Trophoblast cell (in vitro differentiated cells and primary cell): ENCODE data around the gene TBXAS1.
A peak's percentile ranks its signal among the peaks of the same experiment; 100 is the strongest.
"Not testable (repeated sequence)": the region's sequence is repeated elsewhere in the genome, so short reads cannot be mapped to it uniquely, and the experiment has no call there.

Source experiments
- DNase-seq, 2 donors: peaks; one replicate each; pipeline ENCODE4 v3.0.0-alpha.2; 2016
- H2AFZ ChIP-seq: 2 replicates; pipeline ENCODE4 v1.6.1; 2013; ENCODE audit warnings: low read length, moderate library complexity, mild to moderate bottlenecking; ENCODE audit not compliant: insufficient read depth, poor library complexity
- H2AK5ac ChIP-seq: 2 replicates; pipeline ENCODE4 v1.6.1; 2013; ENCODE audit warnings: mild to moderate bottlenecking, low read length
- H2BK120ac ChIP-seq: 2 replicates; pipeline ENCODE4 v1.6.1; 2013; ENCODE audit warnings: low read length, mild to moderate bottlenecking, moderate library complexity; ENCODE audit not compliant: insufficient read depth, poor library complexity
- H2BK12ac ChIP-seq: 2 replicates; pipeline ENCODE4 v1.6.1; 2013; ENCODE audit warnings: mild to moderate bottlenecking, low read length, moderate library complexity
- H2BK5ac ChIP-seq: 2 replicates; pipeline ENCODE4 v1.6.1; 2013; ENCODE audit warnings: low read length, low read depth, moderate library complexity, mild to moderate bottlenecking; ENCODE audit not compliant: poor library complexity
- H3K14ac ChIP-seq: 2 replicates; pipeline ENCODE4 v1.6.1; 2013; ENCODE audit warnings: mild to moderate bottlenecking, low read length
- H3K18ac ChIP-seq: 2 replicates; pipeline ENCODE4 v1.6.1; 2013; ENCODE audit warnings: mild to moderate bottlenecking, low read length
- H3K23ac ChIP-seq: 2 replicates; pipeline ENCODE4 v1.6.1; 2013; ENCODE audit warnings: low read length
- H3K27ac ChIP-seq: 2 replicates; pipeline ENCODE4 v1.5.1; 2013; ENCODE audit warnings: low read depth, mild to moderate bottlenecking, inconsistent platforms, low read length, moderate library complexity
- H3K27me3 ChIP-seq: 2 replicates; pipeline ENCODE4 v1.6.1; 2013; ENCODE audit warnings: inconsistent platforms, mild to moderate bottlenecking, low read length, moderate library complexity; ENCODE audit not compliant: insufficient read depth
- H3K36me3 ChIP-seq, 2 experiments: 1 replicate in 1 of 2; 2 replicates in 1 of 2; pipeline ENCODE4 v1.6.1; 2013; ENCODE audit warnings: low read length in 2 of 2, mild to moderate bottlenecking in 2 of 2, moderate library complexity in 1 of 2; ENCODE audit not compliant: insufficient read depth in 2 of 2, control insufficient read depth in 1 of 2
- H3K4ac ChIP-seq: 2 replicates; pipeline ENCODE4 v1.6.1; 2013; ENCODE audit warnings: low read depth, mild to moderate bottlenecking, low read length, moderate library complexity
- H3K4me1 ChIP-seq, 2 experiments: 1 replicate in 1 of 2; 2 replicates in 1 of 2; pipeline ENCODE4 v1.6.1; 2013; ENCODE audit warnings: low read length in 2 of 2, mild to moderate bottlenecking in 2 of 2, moderate library complexity in 1 of 2; ENCODE audit not compliant: insufficient read depth in 2 of 2, control insufficient read depth in 1 of 2
- H3K4me2 ChIP-seq: 2 replicates; pipeline ENCODE4 v1.6.1; 2013; ENCODE audit warnings: inconsistent platforms, mild to moderate bottlenecking, low read length, moderate library complexity
- H3K4me3 ChIP-seq: 2 replicates; pipeline ENCODE4 v1.5.1; 2013; ENCODE audit warnings: mild to moderate bottlenecking, low read depth, low read length, inconsistent platforms
- H3K79me1 ChIP-seq: one replicate; pipeline ENCODE4 v1.6.1; 2013; ENCODE audit warnings: low read length
- H3K79me2 ChIP-seq: 2 replicates; pipeline ENCODE4 v1.6.1; 2013; ENCODE audit warnings: low read length, mild to moderate bottlenecking; ENCODE audit not compliant: control insufficient read depth, insufficient read depth, poor library complexity
- H3K9ac ChIP-seq: 2 replicates; pipeline ENCODE4 v1.6.1; 2013; ENCODE audit warnings: mild to moderate bottlenecking, low read length
- H3K9me3 ChIP-seq: 2 replicates; pipeline ENCODE4 v1.6.1; 2013; ENCODE audit warnings: low read depth, mild to moderate bottlenecking, control low read depth, inconsistent platforms, low read length; ENCODE audit not compliant: insufficient read depth
- H4K12ac ChIP-seq: 2 replicates; pipeline ENCODE4 v1.6.1; 2013; ENCODE audit warnings: low read depth, mild to moderate bottlenecking, low read length, moderate library complexity
- H4K8ac ChIP-seq: 2 replicates; pipeline ENCODE4 v1.6.1; 2013; ENCODE audit warnings: low read depth, mild to moderate bottlenecking, low read length, moderate library complexity
- H4K91ac ChIP-seq: one replicate; pipeline ENCODE4 v1.6.1; 2013; ENCODE audit warnings: low read depth, mild to moderate bottlenecking, low read length, moderate library complexity
- WGBS: extraction: QIAGEN DNeasy Blood & Tissue Kit; methylation state at CpG from one replicate; pipeline ENCODE4 v1.1.7; 2013; ENCODE audit warnings: missing lambda C conversion rate; ENCODE audit not compliant: insufficient read length, insufficient coverage; ENCODE audit errors: extremely low coverage; 5-methylcytosine and 5-hydroxymethylcytosine counted together

TBXAS1 gene

GRCh38 chr7:139902436-139903102, 73.5 kb downstream of the TBXAS1 start:
- H4K91ac ChIP-seq, result no peak overlapping the region
- H3K9ac ChIP-seq, result no peak overlapping the region
- no peak overlapping the region for H3K23ac ChIP-seq
- H2AK5ac ChIP-seq, result no peak overlapping the region
- H2BK120ac ChIP-seq, result no peak overlapping the region
- H3K27ac ChIP-seq, result no peak overlapping the region
- no peaks in the 10 kb centered on the region for H3K36me3 ChIP-seq
- no peak overlapping the region for H3K4me2 ChIP-seq
- H3K27me3 ChIP-seq, result no peaks in the 10 kb centered on the region
- H2BK12ac ChIP-seq, result no peak overlapping the region
- H3K14ac ChIP-seq, result no peak overlapping the region
- H2AFZ ChIP-seq, result no peak overlapping the region
- WGBS, result no CpG with 5 or more reads among the region's 4 CpGs
- no peak overlapping the region for H2BK5ac ChIP-seq
- no peaks in the 10 kb centered on the region for H3K79me2 ChIP-seq
- no peak overlapping the region for H4K8ac ChIP-seq
- H3K9me3 ChIP-seq, result peaks cover 2% of the 10 kb centered on the region
- no peak overlapping the region for H3K4me3 ChIP-seq
- peak in 1 of 2 donors; percentile 51 for DNase-seq
- H3K18ac ChIP-seq, result no peak overlapping the region
- no peaks in the 10 kb centered on the region for H3K79me1 ChIP-seq
- no peak overlapping the region for H3K4ac ChIP-seq
- no peak overlapping the region for H4K12ac ChIP-seq
- peaks cover 1 to 2% of the 10 kb centered on the region in 2 experiments for H3K4me1 ChIP-seq

GRCh38 chr7:139903103-139903477, 74.0 kb downstream of the TBXAS1 start:
- no CpG with 5 or more reads among the region's 2 CpGs for WGBS
- H2BK5ac ChIP-seq, H3K4me3 ChIP-seq: not testable (repeated sequence)

GRCh38 chr7:139906879-139907278, 77.8 kb downstream of the TBXAS1 start:
- no peak overlapping the region for H3K4ac ChIP-seq
- no peaks in the 10 kb centered on the region for H3K9me3 ChIP-seq
- no peak overlapping the region for H3K4me2 ChIP-seq
- H2AK5ac ChIP-seq, result no peak overlapping the region
- no peak overlapping the region for H2AFZ ChIP-seq
- no peak overlapping the region for H3K18ac ChIP-seq
- H2BK12ac ChIP-seq, result no peak overlapping the region
- no peak for DNase-seq
- H3K4me3 ChIP-seq, result no peak overlapping the region
- no peak overlapping the region for H3K9ac ChIP-seq
- H4K91ac ChIP-seq, result no peak overlapping the region
- no peaks in the 10 kb centered on the region for H3K4me1 ChIP-seq
- H3K27ac ChIP-seq, result no peak overlapping the region
- no peaks in the 10 kb centered on the region for H3K79me2 ChIP-seq
- no peak overlapping the region for H2BK5ac ChIP-seq
- H4K12ac ChIP-seq, result no peak overlapping the region
- H4K8ac ChIP-seq, result no peak overlapping the region
- H2BK120ac ChIP-seq, result no peak overlapping the region
- H3K36me3 ChIP-seq, result no peaks in the 10 kb centered on the region
- no peak overlapping the region for H3K23ac ChIP-seq
- H3K27me3 ChIP-seq, result no peaks in the 10 kb centered on the region
- H3K14ac ChIP-seq, result no peak overlapping the region
- no peaks in the 10 kb centered on the region for H3K79me1 ChIP-seq

More at GRCh38 chr7:139903103-139903477, 74.0 kb downstream of the TBXAS1 start:
- not testable (repeated sequence) for H3K4me2 ChIP-seq, H3K79me1 ChIP-seq, H3K4me1 ChIP-seq, H2AK5ac ChIP-seq, H3K36me3 ChIP-seq, H3K79me2 ChIP-seq, H3K18ac ChIP-seq, DNase-seq, H4K8ac ChIP-seq, H2BK12ac ChIP-seq, H3K27ac ChIP-seq, H3K9me3 ChIP-seq, H2BK120ac ChIP-seq, H3K14ac ChIP-seq, H3K27me3 ChIP-seq, H4K91ac ChIP-seq, H3K4ac ChIP-seq, H3K9ac ChIP-seq, H4K12ac ChIP-seq, H3K23ac ChIP-seq, H2AFZ ChIP-seq

DNA sequence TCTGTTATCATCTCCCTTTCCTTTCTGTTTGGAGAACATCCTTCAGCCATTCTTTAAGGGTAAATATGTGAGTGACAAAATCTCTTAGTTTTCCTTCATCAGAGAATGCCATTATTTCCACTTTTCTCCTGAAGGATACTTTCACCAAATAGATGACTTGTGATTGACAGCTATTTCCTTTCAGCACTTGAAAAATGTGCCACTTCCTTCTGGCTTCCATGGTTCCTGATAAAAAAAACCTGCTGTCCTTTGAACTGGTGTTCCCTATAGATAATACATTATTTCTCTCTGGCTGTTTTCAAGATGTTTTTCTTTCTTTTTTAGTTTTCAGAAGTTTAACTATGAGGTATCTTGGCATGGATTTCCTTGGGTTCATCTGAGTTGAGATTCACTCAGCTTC, 79.7 kb downstream of the TBXAS1 start:
- Histone ChIP-seq H3K36me3 (no peaks in the 10 kb centered on the region), H3K23ac (no peak overlapping the region), H3K27ac (no peak overlapping the region)

More for the DNA sequence above, 79.7 kb downstream of the TBXAS1 start:
- Histone ChIP-seq H3K14ac (no peak overlapping the region), H4K12ac (no peak overlapping the region), H2BK5ac (no peak overlapping the region), H3K9ac (no peak overlapping the region), H3K79me2 (no peaks in the 10 kb centered on the region), H3K4me2 (no peak overlapping the region), H2AFZ (no peak overlapping the region), H4K8ac (no peak overlapping the region), H3K9me3 (peaks cover 2% of the 10 kb centered on the region), H4K91ac (no peak overlapping the region), H3K18ac (no peak overlapping the region), H3K4me1 (no peaks in the 10 kb centered on the region), H2BK12ac (no peak overlapping the region), H2BK120ac (no peak overlapping the region), H3K4ac (no peak overlapping the region), H2AK5ac (no peak overlapping the region), H3K27me3 (no peaks in the 10 kb centered on the region), H3K79me1 (no peaks in the 10 kb centered on the region), H3K4me3 (no peak overlapping the region)
- no peak for DNase-seq
